HEK293 (cell line): ENCODE results near the gene GALNT13.

Experiments used
- CTCF ChIA-PET: fragments of 350-600 bp; formaldehyde crosslinking; extraction: SDS; loops from one replicate; lab custom pipeline; 2021; ENCODE audit warnings: antibody characterized with exemption; lab: Yijun Ruan, JAX
- POLR2A ChIA-PET: fragments of 300-600 bp; formaldehyde crosslinking; extraction: SDS; loops from one replicate; lab custom pipeline; 2020; ENCODE audit warnings: antibody characterized with exemption, inconsistent platforms; lab: Yijun Ruan, JAX
- H3K27ac ChIP-seq: fragments of 200-500 bp; sonication (Bioruptor generic); 2 replicates; pipeline ENCODE4 v1.5.1; 2014; ENCODE audit warnings: low read depth, low read length, control low read depth, inconsistent platforms; ENCODE audit errors: extremely low read depth
- H3K36me3 ChIP-seq, 2 experiments: fragments of 200-500 bp in 1 of 2; sonication (Bioruptor generic) in 1 of 2; 1 replicate in 1 of 2; 2 replicates in 1 of 2; pipeline ENCODE4 v1.5.1; 2014 to 2017; ENCODE audit warnings: inconsistent platforms in 2 of 2, low read length in 2 of 2; ENCODE audit not compliant: control insufficient read depth in 2 of 2, insufficient read depth in 1 of 2
- H3K4me1 ChIP-seq: fragments of 200-500 bp; sonication (Bioruptor generic); 2 replicates; pipeline ENCODE4 v1.5.1; 2014; ENCODE audit warnings: mild to moderate bottlenecking, low read length, inconsistent platforms; ENCODE audit not compliant: control insufficient read depth, insufficient read depth
- H3K4me3 ChIP-seq: 2 replicates; pipeline ENCODE4 v1.5.1; 2011; ENCODE audit warnings: low read depth, mild to moderate bottlenecking, control low read depth, low read length, moderate library complexity
- H3K9me3 ChIP-seq: fragments of 200-500 bp; sonication (Bioruptor generic); 2 replicates; pipeline ENCODE4 v1.5.1; 2014; ENCODE audit warnings: low read depth, low read length, inconsistent platforms; ENCODE audit not compliant: control insufficient read depth, insufficient read depth
- BCL11B ChIP-seq: fragments of 450-650 bp; formaldehyde crosslinking; IDR thresholded peaks from 2 replicates; pipeline ENCODE4 v1.5.1; 2016; ENCODE audit warnings: low read depth, missing biosample characterization, missing genetic modification characterization
- HOXD13 ChIP-seq: sonication (generic); formaldehyde crosslinking; IDR thresholded peaks from 2 replicates; pipeline ENCODE4 v1.8.0; 2022; ENCODE audit warnings: missing genetic modification reagents, borderline replicate concordance
- PRDM4 ChIP-seq: fragments of 450-650 bp; formaldehyde crosslinking; IDR thresholded peaks from 2 replicates; pipeline ENCODE4 v1.5.1; 2017; ENCODE audit warnings: missing biosample characterization, missing genetic modification characterization
- REST ChIP-seq: fragments of 450-650 bp; formaldehyde crosslinking; IDR thresholded peaks from 2 replicates; pipeline ENCODE4 v1.5.1; 2016; ENCODE audit warnings: missing biosample characterization, missing genetic modification characterization
- SP7 ChIP-seq: fragments of 450-650 bp; formaldehyde crosslinking; IDR thresholded peaks from 2 replicates; pipeline ENCODE4 v1.5.1; 2016; ENCODE audit warnings: missing biosample characterization, missing genetic modification characterization
- TSHZ1 ChIP-seq: fragments of 450-650 bp; formaldehyde crosslinking; IDR thresholded peaks from 2 replicates; pipeline ENCODE4 v1.5.1; 2016; ENCODE audit warnings: missing biosample characterization, missing genetic modification characterization, borderline replicate concordance
- WT1 ChIP-seq: fragments of 450-650 bp; formaldehyde crosslinking; IDR thresholded peaks from 2 replicates; pipeline ENCODE4 v1.5.1; 2016; ENCODE audit warnings: missing biosample characterization, missing genetic modification characterization
- ZBTB11 ChIP-seq: fragments of 450-650 bp; formaldehyde crosslinking; conservative IDR thresholded peaks from 2 replicates; pipeline ENCODE4 v1.5.1; 2016; ENCODE audit warnings: low read depth, missing biosample characterization, missing genetic modification characterization
- ZFP3 ChIP-seq: fragments of 450-650 bp; formaldehyde crosslinking; IDR thresholded peaks from 2 replicates; pipeline ENCODE4 v1.5.1; 2016; ENCODE audit warnings: low read depth, missing biosample characterization, missing genetic modification characterization
- ZNF121 ChIP-seq: fragments of 450-650 bp; formaldehyde crosslinking; IDR thresholded peaks from 2 replicates; pipeline ENCODE4 v1.5.1; 2016; ENCODE audit warnings: missing biosample characterization, missing genetic modification characterization
- ZNF138 ChIP-seq: fragments of 450-650 bp; formaldehyde crosslinking; IDR thresholded peaks from 2 replicates; pipeline ENCODE4 v1.5.1; 2016; ENCODE audit warnings: missing biosample characterization, missing genetic modification characterization, borderline replicate concordance
- ZNF155 ChIP-seq: fragments of 450-650 bp; formaldehyde crosslinking; IDR thresholded peaks from 2 replicates; pipeline ENCODE4 v1.5.1; 2016; ENCODE audit warnings: missing biosample characterization, missing genetic modification characterization
- ZNF16 ChIP-seq: fragments of 450-650 bp; formaldehyde crosslinking; IDR thresholded peaks from 2 replicates; pipeline ENCODE4 v1.5.1; 2016; ENCODE audit warnings: low read depth, missing biosample characterization, missing genetic modification characterization
- ZNF169 ChIP-seq: fragments of 450-650 bp; formaldehyde crosslinking; IDR thresholded peaks from 2 replicates; pipeline ENCODE4 v1.5.1; 2016; ENCODE audit warnings: missing biosample characterization, missing genetic modification characterization
- ZNF214 ChIP-seq: fragments of 450-650 bp; formaldehyde crosslinking; IDR thresholded peaks from 2 replicates; pipeline ENCODE4 v1.5.1; 2017; ENCODE audit warnings: missing biosample characterization, mild to moderate bottlenecking, missing genetic modification characterization, borderline replicate concordance
- ZNF24 ChIP-seq: fragments of 450-650 bp; formaldehyde crosslinking; IDR thresholded peaks from 2 replicates; pipeline ENCODE4 v1.5.1; 2016; ENCODE audit warnings: missing biosample characterization, missing genetic modification characterization
- ZNF354C ChIP-seq: fragments of 450-650 bp; formaldehyde crosslinking; IDR thresholded peaks from 2 replicates; pipeline ENCODE4 v1.5.1; 2016; ENCODE audit warnings: missing biosample characterization, missing genetic modification characterization, low read depth, borderline replicate concordance
- ZNF398 ChIP-seq: fragments of 450-650 bp; formaldehyde crosslinking; IDR thresholded peaks from 2 replicates; pipeline ENCODE4 v1.5.1; 2017; ENCODE audit warnings: missing biosample characterization, missing genetic modification characterization
- ZNF48 ChIP-seq: fragments of 450-650 bp; formaldehyde crosslinking; IDR thresholded peaks from 2 replicates; pipeline ENCODE4 v1.5.1; 2016; ENCODE audit warnings: missing biosample characterization, missing genetic modification characterization
- ZNF510 ChIP-seq: fragments of 450-650 bp; formaldehyde crosslinking; IDR thresholded peaks from 2 replicates; pipeline ENCODE4 v1.5.1; 2018; ENCODE audit warnings: mild to moderate bottlenecking, missing genetic modification characterization, missing biosample characterization; ENCODE audit not compliant: insufficient replicate concordance
- ZNF529 ChIP-seq: fragments of 450-650 bp; formaldehyde crosslinking; IDR thresholded peaks from 2 replicates; pipeline ENCODE4 v1.5.1; 2017; ENCODE audit warnings: missing genetic modification characterization, missing biosample characterization; ENCODE audit not compliant: insufficient replicate concordance
- ZNF610 ChIP-seq: fragments of 450-650 bp; formaldehyde crosslinking; IDR thresholded peaks from 2 replicates; pipeline ENCODE4 v1.5.1; 2016; ENCODE audit warnings: missing biosample characterization, missing genetic modification characterization, borderline replicate concordance

The GALNT13 gene

GRCh38 chr2:153944800-153945199 is 73.1 kb downstream of the GALNT13 start (continued):
- TF ChIP-seq ZBTB11 (tag by site-specific recombination) (no peak), ZNF155 (tag by site-specific recombination) (no peak), ZNF354C (tag by site-specific recombination) (no peak), ZNF138 (tag by site-specific recombination) (no peak), PRDM4 (tag by site-specific recombination) (no peak), TSHZ1 (tag by site-specific recombination) (no peak), ZNF610 (tag by site-specific recombination) (no peak), REST (no peak), BCL11B (tag by site-specific recombination) (no peak), ZNF169 (tag by site-specific recombination) (no peak)
- TF ChIP-seq, all 188 proteins: peak for 0

- ChIA-PET CTCF (no interaction called here), POLR2A (no interaction called here)
- H3K4me3 ChIP-seq, result no peak overlapping the region
- H3K4me1 ChIP-seq, result no peaks in the 10 kb centered on the region
- no peak overlapping the region for H3K27ac ChIP-seq
- no peaks in the 10 kb centered on the region for H3K36me3 ChIP-seq
- no peaks in the 10 kb centered on the region for H3K9me3 ChIP-seq
- TF ChIP-seq ZFP3 (no peak), ZNF24 (no peak), ZNF16 (tag by site-specific recombination) (no peak), HOXD13 (CRISPR knock-in tag) (no peak), WT1 (no peak), ZNF529 (tag by site-specific recombination) (no peak), ZNF121 (tag by site-specific recombination) (no peak), ZNF48 (tag by site-specific recombination) (no peak), ZNF510 (no peak), SP7 (tag by site-specific recombination) (no peak), ZNF214 (tag by site-specific recombination) (no peak), ZNF398 (tag by site-specific recombination) (no peak)
These were observed 74.3 kb downstream of the GALNT13 start for GRCh38 chr2:153946036-153946435.
